ENCODE results near the gene MTREX. TPM values are rescaled to one million over a fixed set of nuclear protein-coding genes. Genes with fewer than 3 reads are reported as not detected.

The MTREX gene
- total and polyA plus RNA-seq, 4 donors: 10.0 to 43.8 (median 23.7) TPM

DNA sequence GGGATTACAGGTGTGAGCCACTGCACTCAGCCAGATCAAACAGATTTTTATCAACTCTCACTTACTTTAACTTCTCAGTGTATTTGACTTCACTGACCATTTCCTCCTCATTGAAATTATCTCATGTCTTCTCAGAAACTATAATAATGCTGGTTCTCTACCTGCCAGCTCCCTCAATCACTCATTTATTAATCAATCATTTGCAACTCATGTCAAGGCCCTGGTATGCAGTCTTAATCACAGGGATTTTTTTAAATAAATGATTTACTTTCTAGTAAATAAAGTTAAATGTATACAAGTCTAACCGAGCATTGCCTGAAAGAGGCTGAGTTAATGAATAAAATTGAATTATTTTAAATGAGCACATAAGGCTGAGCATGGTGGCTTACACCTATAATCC, 163.7 kb downstream of the MTREX start:
- Histone ChIP-seq H3K27ac (ENCODE audit: low read depth in 1 of 2, low read length in 2 of 2) (no peak overlapping the region), H3K4me3 (ENCODE audit: low read depth in 1 of 3, low read length in 3 of 3) (no peak overlapping the region), H3K4me1 (ENCODE audit: control insufficient read depth in 4 of 4, insufficient read depth in 4 of 4, low read length in 3 of 4) (peaks cover 0 to 10% (median 3%) of the 10 kb centered on the region in 4 donors), H3K36me3 (ENCODE audit: control insufficient read depth in 4 of 4, insufficient read depth in 3 of 4, low read depth in 1 of 4, low read length in 3 of 4) (no peaks in the 10 kb centered on the region), H3K27me3 (ENCODE audit: control insufficient read depth in 4 of 4, insufficient read depth in 4 of 4, low read length in 3 of 4) (no peaks in the 10 kb centered on the region), H3K9ac (ENCODE audit: low read depth in 1 of 2, low read length in 2 of 2) (no peak overlapping the region), H3K9me3 (ENCODE audit: control insufficient read depth in 4 of 4, low read length in 3 of 4) (no peaks in the 10 kb centered on the region)
- TF ChIP-seq TAF1 (conservative IDR thresholded peaks at IDR 0.05) (no peak), JUND (IDR thresholded peaks at IDR 0.05) (no peak), NR2F2 (IDR thresholded peaks at IDR 0.05) (no peak), GABPA (IDR thresholded peaks at IDR 0.05 in 1 of 2, conservative IDR thresholded peaks at IDR 0.05 in 1 of 2) (no peak), HNF4A (conservative IDR thresholded peaks at IDR 0.05) (no peak), FOXA2 (IDR thresholded peaks at IDR 0.05) (no peak), YY1 (IDR thresholded peaks at IDR 0.05) (no peak), HNF4G (IDR thresholded peaks at IDR 0.05) (no peak), EGR1 (IDR thresholded peaks at IDR 0.05; ENCODE audit: low read depth in 2 of 2) (no peak), RAD21 (IDR thresholded peaks at IDR 0.05) (no peak), RXRA (IDR thresholded peaks at IDR 0.05) (no peak), FOXA1 (IDR thresholded peaks at IDR 0.05) (no peak), SP1 (IDR thresholded peaks at IDR 0.05) (no peak)
- TF ChIP-seq, protein P1, sequence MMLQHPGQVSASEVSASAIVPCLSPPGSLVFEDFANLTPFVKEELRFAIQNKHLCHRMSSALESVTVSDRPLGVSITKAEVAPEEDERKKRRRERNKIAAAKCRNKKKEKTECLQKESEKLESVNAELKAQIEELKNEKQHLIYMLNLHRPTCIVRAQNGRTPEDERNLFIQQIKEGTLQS (IDR thresholded peaks at IDR 0.05): no peak
- TF ChIP-seq, protein P2, sequence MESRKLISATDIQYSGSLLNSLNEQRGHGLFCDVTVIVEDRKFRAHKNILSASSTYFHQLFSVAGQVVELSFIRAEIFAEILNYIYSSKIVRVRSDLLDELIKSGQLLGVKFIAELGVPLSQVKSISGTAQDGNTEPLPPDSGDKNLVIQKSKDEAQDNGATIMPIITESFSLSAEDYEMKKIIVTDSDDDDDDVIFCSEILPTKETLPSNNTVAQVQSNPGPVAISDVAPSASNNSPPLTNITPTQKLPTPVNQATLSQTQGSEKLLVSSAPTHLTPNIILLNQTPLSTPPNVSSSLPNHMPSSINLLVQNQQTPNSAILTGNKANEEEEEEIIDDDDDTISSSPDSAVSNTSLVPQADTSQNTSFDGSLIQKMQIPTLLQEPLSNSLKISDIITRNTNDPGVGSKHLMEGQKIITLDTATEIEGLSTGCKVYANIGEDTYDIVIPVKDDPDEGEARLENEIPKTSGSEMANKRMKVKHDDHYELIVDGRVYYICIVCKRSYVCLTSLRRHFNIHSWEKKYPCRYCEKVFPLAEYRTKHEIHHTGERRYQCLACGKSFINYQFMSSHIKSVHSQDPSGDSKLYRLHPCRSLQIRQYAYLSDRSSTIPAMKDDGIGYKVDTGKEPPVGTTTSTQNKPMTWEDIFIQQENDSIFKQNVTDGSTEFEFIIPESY (IDR thresholded peaks at IDR 0.05): no peak
- TF ChIP-seq, protein P3, sequence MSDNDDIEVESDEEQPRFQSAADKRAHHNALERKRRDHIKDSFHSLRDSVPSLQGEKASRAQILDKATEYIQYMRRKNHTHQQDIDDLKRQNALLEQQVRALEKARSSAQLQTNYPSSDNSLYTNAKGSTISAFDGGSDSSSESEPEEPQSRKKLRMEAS (IDR thresholded peaks at IDR 0.05): no peak
- TF ChIP-seq, protein P4, sequence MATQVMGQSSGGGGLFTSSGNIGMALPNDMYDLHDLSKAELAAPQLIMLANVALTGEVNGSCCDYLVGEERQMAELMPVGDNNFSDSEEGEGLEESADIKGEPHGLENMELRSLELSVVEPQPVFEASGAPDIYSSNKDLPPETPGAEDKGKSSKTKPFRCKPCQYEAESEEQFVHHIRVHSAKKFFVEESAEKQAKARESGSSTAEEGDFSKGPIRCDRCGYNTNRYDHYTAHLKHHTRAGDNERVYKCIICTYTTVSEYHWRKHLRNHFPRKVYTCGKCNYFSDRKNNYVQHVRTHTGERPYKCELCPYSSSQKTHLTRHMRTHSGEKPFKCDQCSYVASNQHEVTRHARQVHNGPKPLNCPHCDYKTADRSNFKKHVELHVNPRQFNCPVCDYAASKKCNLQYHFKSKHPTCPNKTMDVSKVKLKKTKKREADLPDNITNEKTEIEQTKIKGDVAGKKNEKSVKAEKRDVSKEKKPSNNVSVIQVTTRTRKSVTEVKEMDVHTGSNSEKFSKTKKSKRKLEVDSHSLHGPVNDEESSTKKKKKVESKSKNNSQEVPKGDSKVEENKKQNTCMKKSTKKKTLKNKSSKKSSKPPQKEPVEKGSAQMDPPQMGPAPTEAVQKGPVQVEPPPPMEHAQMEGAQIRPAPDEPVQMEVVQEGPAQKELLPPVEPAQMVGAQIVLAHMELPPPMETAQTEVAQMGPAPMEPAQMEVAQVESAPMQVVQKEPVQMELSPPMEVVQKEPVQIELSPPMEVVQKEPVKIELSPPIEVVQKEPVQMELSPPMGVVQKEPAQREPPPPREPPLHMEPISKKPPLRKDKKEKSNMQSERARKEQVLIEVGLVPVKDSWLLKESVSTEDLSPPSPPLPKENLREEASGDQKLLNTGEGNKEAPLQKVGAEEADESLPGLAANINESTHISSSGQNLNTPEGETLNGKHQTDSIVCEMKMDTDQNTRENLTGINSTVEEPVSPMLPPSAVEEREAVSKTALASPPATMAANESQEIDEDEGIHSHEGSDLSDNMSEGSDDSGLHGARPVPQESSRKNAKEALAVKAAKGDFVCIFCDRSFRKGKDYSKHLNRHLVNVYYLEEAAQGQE (IDR thresholded peaks at IDR 0.05): no peak
- TF ChIP-seq, protein P5, sequence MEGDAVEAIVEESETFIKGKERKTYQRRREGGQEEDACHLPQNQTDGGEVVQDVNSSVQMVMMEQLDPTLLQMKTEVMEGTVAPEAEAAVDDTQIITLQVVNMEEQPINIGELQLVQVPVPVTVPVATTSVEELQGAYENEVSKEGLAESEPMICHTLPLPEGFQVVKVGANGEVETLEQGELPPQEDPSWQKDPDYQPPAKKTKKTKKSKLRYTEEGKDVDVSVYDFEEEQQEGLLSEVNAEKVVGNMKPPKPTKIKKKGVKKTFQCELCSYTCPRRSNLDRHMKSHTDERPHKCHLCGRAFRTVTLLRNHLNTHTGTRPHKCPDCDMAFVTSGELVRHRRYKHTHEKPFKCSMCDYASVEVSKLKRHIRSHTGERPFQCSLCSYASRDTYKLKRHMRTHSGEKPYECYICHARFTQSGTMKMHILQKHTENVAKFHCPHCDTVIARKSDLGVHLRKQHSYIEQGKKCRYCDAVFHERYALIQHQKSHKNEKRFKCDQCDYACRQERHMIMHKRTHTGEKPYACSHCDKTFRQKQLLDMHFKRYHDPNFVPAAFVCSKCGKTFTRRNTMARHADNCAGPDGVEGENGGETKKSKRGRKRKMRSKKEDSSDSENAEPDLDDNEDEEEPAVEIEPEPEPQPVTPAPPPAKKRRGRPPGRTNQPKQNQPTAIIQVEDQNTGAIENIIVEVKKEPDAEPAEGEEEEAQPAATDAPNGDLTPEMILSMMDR (IDR thresholded peaks at IDR 0.05; ENCODE audit: low read depth, low read length, missing input control): no peak
- no peak for DNase-seq (ENCODE audit: low spot score)
- WGBS: 76% methylated on average over 1 of the region's 1 CpG

Measured in liver (tissue), 9 donors.